RWPE1 (cell line): ENCODE measurements around the gene ZNF548.

ENCODE experiments used
- CTCF ChIA-PET: fragments of 350-600 bp; sonication (Branson Sonifier 250); formaldehyde crosslinking; extraction: SDS; loops from one replicate; lab custom pipeline; 2021; lab: Yijun Ruan, JAX
- POLR2A ChIA-PET: fragments of 400-600 bp; formaldehyde crosslinking; extraction: SDS; loops from one replicate; lab custom pipeline; 2020; ENCODE audit warnings: antibody characterized with exemption; ENCODE audit not compliant: low non-redundant PET; lab: Yijun Ruan, JAX
- DNase-seq: peaks from one replicate; pipeline ENCODE4 v3.0.0; 2012; ENCODE audit warnings: low spot score
- H3K27ac ChIP-seq: fragments of 450-650 bp; 2 replicates; pipeline ENCODE4 v1.5.1; 2017
- CTCF ChIP-seq: fragments of 450-650 bp; conservative IDR thresholded peaks from 2 replicates; pipeline ENCODE4 v1.5.1; 2017; ENCODE audit warnings: low read depth, mild to moderate bottlenecking

ZNF548 gene

GRCh38 chr19:57389194-57389729 lies 392 bp upstream of the ZNF548 start:
- peak overlapping the region; percentile 80 for H3K27ac ChIP-seq
- no peak for DNase-seq
- ChIA-PET POLR2A (interaction anchor here (0.6 to 0.7 kb wide), 3 partner anchors 18 to 794 kb away, joined by 3 read pairs; partner anchors contain the start of gene ZNF274), CTCF (no interaction called here)
- no peak for TF ChIP-seq CTCF

DNA sequence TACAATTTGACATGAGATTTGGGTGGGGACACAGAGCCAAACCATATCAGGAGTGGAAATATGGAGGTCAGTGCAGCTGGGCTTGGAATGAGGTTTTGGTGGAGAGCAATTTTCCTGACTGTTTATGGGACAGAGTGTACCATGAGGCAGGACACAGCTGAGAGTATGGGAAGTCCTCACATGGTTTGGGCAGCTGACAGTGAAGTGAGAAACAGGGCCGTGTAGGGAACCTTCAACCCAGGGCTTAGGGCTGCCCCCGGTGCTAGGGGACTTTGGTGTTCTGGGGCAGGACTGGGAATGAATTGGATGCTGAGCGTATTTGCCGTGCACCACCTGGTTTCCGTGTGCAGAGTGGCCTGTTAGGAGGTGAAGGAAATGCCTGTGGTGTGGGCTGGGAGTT lies 6.1 kb downstream of the ZNF548 start:
- ChIA-PET POLR2A (no interaction called here), CTCF (no interaction called here)
- no peak for DNase-seq
- H3K27ac ChIP-seq = no peak overlapping the region
- no peak for TF ChIP-seq CTCF

DNA sequence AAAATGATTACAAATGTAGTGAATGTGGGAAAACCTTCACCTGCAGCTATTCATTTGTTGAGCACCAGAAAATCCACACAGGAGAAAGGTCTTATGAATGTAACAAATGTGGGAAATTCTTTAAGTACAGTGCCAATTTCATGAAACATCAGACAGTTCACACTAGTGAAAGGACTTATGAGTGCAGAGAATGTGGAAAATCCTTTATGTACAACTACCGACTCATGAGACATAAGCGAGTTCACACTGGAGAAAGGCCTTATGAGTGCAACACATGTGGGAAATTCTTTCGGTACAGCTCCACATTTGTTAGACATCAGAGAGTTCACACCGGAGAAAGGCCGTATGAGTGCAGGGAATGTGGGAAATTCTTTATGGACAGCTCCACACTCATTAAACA lies 9.2 kb downstream of the ZNF548 start:
- POLR2A ChIA-PET = no interaction called here

GRCh38 chr19:57403737-57404563 lies 14.3 kb downstream of the ZNF548 start:
- POLR2A ChIA-PET = no interaction called here
- DNase-seq = no peak
- CTCF ChIA-PET = interaction anchor here (0.5 kb wide), 1 partner anchor 93 kb away, joined by 3 read pairs; no protein-coding TSS in a partner anchor
- no peak for TF ChIP-seq CTCF
- H3K27ac ChIP-seq = no peak overlapping the region

More for the DNA sequence above, 9.2 kb downstream of the ZNF548 start:
- no peak for DNase-seq
- no peak for TF ChIP-seq CTCF
- CTCF ChIA-PET = no interaction called here
- H3K27ac ChIP-seq = no peak overlapping the region

DNA sequence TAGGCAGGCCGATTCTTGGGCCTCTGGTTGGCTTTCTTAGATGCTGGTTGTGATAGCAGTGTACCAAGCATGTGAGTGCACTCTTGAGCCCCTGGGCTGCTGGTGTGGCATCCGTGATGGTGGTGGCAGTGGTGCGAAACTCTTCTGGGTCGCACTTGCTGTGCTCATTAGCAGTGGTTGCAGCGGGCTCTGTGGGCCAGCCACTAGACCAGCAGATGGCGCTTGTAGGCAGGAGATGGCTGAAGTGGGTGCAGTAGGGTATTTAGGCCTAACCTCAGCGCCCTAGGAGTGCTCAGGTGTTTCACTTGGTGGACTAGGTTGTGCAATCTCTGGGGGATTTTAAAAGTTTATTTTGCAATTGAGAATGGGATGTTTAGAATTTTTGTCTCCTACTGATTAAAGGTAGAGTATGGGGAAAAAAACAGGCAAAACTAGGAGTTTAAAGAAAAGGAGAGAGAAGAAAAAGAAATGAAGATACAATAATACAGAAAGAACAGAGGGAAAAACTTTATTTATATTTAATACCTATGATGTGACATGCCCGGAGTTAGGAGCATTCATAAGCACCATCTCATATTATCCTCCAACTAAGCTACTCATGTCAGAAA lies 17.0 kb downstream of the ZNF548 start:
- DNase-seq = peak; percentile 69
- CTCF ChIA-PET = interaction anchor here (0.6 to 0.7 kb wide), 4 partner anchors 17 to 711 kb away, joined by 3 to 4 read pairs (median 3); partner anchors contain the start of gene ZNF548
- TF ChIP-seq CTCF = peak; percentile 49
- H3K27ac ChIP-seq = no peak overlapping the region
- POLR2A ChIA-PET = no interaction called here
